LoVo (cell line): ENCODE measurements around the gene GLB1L3.

ENCODE experiments used
- DNase-seq: peaks from one replicate; pipeline ENCODE4 v3.0.0-alpha.2; 2016; ENCODE audit warnings: low spot score

The GLB1L3 gene

GRCh38 chr11:134275534-134276395, at the start of gene GLB1L3:
Gene GLB1L3 (plus strand): TSS chr11:134276379. CDS start chr11:134276741, 362 bp downstream.
- DNase-seq: no peak

- no peak for DNase-seq
Observed at GRCh38 chr11:134226806-134227325, 49.3 kb upstream of the GLB1L3 start.

- DNase-seq: no peak
Observed at GRCh38 chr11:134228625-134229024, 47.6 kb upstream of the GLB1L3 start.

DNA sequence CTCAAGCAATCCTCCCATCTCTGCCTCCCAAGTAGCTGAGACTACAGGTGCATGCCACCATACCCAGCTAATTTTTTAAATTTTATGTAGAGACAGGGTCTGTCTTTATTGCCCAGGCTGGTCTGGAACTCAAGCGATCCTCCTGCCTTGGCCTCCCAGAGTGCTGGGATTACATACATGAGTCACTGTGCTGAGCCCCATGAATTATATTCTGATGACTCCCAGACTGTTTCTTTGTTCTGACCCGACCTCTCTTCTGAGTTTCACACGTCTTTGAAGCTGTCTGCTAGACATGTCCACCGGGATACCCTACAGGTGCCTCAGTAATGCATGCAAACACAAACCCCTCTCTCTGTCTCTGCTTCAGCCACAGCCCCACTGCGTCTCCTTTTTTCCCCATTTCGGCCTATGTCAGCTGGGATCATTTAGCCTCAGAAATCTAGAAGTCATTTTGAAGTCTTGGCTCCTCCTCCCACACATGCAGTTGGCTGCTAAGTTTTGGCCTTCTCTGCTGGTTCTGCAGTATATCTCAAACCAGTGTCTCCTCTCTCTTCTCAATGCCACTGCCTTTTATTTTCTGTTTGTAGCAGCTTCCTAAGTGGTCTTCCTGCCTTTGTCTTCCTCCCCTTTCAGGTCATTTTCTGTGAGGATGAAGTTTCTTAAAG, 46.9 kb upstream of the GLB1L3 start:
- no peak for DNase-seq

GRCh38 chr11:134230339-134230738, 45.8 kb upstream of the GLB1L3 start:
- no peak for DNase-seq

DNA sequence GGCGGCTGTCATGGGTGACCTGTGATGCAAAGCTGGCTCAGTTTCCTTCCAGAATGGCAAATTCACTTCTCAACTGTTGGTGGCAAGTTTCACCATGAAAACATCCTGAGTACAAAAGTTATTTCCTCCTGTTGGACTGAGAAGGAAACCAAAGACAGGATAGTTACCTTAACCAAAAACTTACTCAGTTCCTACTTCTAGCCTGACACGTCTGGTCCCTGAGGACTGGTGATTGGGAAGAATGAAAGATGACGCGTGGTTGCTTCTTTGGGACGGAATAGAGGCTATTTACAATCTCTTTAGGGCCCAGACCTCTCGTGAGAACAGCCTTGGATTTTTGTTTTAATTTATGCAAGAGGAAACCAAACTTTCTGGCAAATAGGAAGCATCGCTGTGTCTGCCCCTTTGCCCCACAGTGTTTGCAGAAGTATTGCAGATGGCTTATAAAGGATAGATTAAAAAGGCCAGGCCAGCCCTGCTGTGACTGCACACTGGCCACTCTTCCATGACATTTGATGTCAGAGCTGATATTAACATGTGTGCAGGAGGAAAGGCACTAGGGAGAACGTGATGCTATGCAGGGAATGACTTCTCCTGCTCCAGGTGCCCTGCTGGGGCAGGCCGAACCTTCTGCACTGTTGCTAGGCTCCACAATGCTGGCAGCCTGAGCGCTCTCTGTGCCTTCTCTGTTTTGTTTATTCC, 44.1 kb upstream of the GLB1L3 start:
- DNase-seq: no peak

- DNase-seq: no peak
Observed at GRCh38 chr11:134233729-134234179, 42.4 kb upstream of the GLB1L3 start.

DNA sequence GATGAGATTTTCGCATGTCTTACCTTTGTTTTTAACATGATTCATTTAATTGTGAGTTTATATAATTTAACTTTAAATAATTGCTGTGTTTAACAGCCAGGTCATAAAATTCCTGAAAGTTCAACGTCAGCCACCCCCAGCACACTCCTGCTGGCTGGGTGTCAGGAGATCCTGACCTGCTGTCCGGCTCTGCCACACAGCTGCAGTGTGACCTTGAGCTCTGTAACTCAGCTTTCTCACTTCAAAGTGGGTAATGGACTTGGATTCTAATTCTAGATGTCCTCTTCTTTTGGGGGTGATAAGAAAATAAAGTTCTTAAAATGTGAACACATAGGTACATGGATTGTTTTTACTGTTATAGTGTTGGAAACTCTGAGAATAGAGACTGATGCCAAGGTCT, 40.8 kb upstream of the GLB1L3 start:
- DNase-seq: no peak

DNA sequence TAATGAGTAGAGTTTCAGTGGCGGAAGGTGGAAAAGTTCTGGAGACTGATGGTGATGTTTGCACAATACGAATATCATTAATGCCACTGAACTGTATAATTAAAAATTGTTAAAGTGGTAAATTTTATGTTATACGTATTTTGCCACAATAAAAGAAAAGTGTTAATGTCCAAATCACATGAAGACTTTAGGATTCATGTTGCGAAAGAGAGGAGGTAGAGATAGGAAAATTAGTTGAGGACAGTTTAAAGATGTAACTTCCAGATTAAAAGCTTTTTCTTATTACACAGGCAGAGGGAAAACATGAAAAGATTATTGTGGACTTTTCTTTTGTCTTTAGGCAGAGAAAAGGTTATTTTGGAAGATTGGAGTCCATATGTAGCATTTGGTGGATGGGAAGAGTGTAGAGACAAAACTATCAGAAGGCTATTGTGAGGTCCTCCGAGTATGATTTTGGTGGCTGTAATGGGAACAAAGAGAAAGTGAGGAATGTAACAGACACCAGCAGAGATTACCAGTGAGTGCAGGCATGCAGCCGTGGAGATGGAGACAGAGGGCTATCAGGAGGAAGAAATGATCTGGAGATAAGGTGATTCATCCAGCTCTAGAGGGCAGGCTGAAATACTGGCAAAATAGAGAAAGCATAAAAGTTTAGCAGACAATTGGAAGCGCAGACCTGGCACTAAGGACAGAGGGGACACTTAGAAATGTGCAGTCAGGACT, 39.2 kb upstream of the GLB1L3 start:
- no peak for DNase-seq

- DNase-seq: no peak
Observed at GRCh38 chr11:134237557-134237922, 38.6 kb upstream of the GLB1L3 start.

DNA sequence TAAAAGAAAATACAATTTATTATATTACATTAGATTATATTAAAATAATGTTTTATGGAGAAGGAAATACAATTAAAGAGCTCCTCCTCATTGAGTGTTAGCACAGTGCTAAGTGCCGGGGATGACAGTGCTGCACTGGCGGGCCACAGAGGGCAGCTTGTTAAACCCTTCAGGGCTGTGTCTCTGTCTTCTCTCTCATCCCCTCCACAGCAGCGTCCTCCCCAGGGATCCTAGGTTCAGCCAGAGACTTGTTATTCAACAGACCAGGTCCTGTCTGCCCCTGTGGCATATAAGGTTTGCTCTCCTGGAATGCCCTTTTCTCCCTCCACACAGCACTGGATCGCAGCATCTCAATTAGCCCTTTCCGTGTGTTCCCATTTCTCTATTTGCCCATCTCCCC, 37.2 kb upstream of the GLB1L3 start:
- DNase-seq: no peak

DNA sequence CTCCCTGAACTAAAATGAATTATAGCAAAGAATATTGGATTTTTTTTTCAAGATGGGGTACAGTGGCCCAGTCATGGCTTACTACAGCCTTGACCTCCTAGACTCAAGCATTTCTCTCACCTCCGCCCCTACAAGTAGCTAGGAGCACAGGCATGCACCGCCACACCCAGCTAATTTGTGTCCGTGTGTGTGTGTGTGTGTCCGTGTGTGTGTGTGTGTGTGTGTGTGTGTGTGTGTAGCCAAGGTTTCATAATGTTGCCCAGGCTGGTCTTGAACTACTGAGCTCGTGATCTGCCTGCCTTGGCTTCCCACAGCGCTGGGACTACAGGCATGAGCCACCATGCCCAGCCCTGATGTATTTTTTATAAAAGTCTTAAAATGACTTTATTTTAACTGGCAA, 35.6 kb upstream of the GLB1L3 start:
- no peak for DNase-seq

DNA sequence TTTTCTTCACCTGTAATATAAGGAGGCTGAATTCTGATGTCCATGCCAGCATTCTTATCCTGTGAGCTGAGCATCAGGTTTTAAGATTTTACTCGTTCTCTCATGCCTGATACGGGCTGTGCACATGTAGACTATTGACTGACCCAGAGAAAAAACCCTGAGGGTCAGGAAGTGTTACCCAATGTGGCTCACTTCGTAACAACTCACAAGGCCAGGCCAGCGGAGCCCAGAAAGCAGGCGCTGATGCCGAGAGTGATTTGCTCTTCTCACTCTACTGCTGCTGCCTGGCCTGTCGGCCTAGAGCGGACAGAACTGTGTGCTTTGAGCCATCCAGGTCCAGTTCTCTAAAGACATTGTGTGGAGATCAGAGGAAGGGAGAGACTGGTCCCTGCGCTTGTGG, 33.8 kb upstream of the GLB1L3 start:
- DNase-seq: no peak

DNA sequence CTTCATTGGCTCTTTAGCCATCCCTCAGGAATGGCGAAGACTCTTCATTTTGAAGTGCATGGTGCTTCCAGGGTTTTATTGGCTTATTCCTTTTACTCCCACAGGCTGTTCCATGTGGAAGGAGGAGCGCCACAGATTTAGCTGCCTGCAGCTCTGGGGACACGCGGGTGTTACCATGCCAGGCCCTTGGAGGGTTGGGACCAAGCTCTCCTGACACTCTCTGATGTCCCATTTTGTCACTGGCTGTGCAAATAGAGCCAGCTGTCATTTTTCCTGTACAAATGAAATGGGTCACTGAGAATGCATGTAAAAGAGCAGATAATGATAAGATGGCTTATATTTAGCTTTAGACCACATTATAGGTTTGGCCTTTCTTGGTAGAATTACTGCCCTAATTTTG, 32.3 kb upstream of the GLB1L3 start:
- no peak for DNase-seq

DNA sequence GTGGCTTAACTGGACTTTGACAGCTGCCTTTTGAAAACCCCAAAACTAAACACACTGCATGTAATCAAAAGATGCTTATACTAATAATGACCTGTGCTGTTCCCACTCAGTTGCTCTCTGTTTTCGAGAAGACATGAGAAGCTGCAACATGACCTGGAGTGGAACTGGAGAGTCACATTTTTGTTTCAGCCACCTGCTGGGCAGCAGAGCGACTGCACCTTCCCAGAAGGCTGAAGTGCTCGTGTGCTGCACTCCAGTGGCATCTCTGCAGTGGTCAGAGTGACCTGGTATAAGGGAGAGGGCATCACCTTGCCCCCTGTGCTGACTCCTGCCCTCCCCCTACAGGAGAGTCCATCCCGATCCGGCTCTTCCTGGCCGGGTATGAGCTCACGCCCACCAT, 31.6 kb upstream of the GLB1L3 start:
- DNase-seq: no peak

- DNase-seq: no peak
Observed at GRCh38 chr11:134245434-134245833, 30.7 kb upstream of the GLB1L3 start.

DNA sequence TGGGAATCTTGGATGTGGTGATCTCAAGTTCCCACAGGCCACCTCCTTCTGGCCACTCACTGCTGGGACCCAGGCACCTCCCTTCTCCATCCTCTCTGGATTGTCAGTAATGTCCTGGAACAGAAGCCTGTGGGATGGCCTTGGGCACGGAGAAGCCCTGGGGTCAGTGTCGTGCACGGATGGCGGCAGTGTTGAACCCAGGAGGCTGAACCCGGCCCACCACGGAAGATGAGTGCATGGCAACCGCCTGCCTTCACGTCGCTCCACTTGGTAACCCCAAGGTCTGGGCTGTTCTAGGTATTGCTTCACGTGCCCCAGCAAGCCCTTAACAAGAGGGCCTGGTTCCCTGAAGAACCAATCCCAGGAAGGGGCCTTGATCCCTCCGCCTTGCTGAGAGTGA, 30.1 kb upstream of the GLB1L3 start:
- DNase-seq: no peak

- DNase-seq: no peak
Observed at GRCh38 chr11:134246678-134247077, 29.5 kb upstream of the GLB1L3 start.

GRCh38 chr11:134248910-134249480, 27.2 kb upstream of the GLB1L3 start:
- DNase-seq: no peak

GRCh38 chr11:134250246-134250645, 25.9 kb upstream of the GLB1L3 start:
- DNase-seq: no peak

- DNase-seq: no peak
Observed at GRCh38 chr11:134250675-134251074, 25.5 kb upstream of the GLB1L3 start.
